ENCODE results near the gene ZNF217.
"Not testable (repeated sequence)": the region's sequence is repeated elsewhere in the genome, so short reads cannot be mapped to it uniquely, and the experiment has no call there.

ZNF217 gene

GRCh38 chr20:53581444-53582250, 12.0 kb downstream of the ZNF217 start:
- DNase-seq, result no peak

GRCh38 chr20:53580376-53581111, 13.1 kb downstream of the ZNF217 start:
- no peak for DNase-seq

GRCh38 chr20:53579581-53580375, 13.9 kb downstream of the ZNF217 start:
- DNase-seq, result no peak

GRCh38 chr20:53579266-53579580, 14.4 kb downstream of the ZNF217 start:
- no peak for DNase-seq

- DNase-seq, result peak; percentile 92
Observed at GRCh38 chr20:53578492-53579222, 15.0 kb downstream of the ZNF217 start.

GRCh38 chr20:53576586-53577318, 16.9 kb downstream of the ZNF217 start:
- no peak for DNase-seq

GRCh38 chr20:53576195-53576580, 17.5 kb downstream of the ZNF217 start:
- DNase-seq, result no peak

GRCh38 chr20:53575481-53576194, 18.0 kb downstream of the ZNF217 start:
- no peak for DNase-seq

- DNase-seq, result no peak
Observed at GRCh38 chr20:53574819-53575218, 18.8 kb downstream of the ZNF217 start.

GRCh38 chr20:53574259-53574789, 19.3 kb downstream of the ZNF217 start:
- no peak for DNase-seq

GRCh38 chr20:53571555-53572286, 21.9 kb downstream of the ZNF217 start:
- no peak for DNase-seq

GRCh38 chr20:53570446-53571276, 23.0 kb downstream of the ZNF217 start:
- DNase-seq, result no peak

GRCh38 chr20:53569606-53570307, 23.9 kb downstream of the ZNF217 start:
- DNase-seq, result no peak

- no peak for DNase-seq
Observed at GRCh38 chr20:53569005-53569404, 24.6 kb downstream of the ZNF217 start.

- DNase-seq, result no peak
Observed at GRCh38 chr20:53568351-53568750, 25.3 kb downstream of the ZNF217 start.

GRCh38 chr20:53567379-53567917, 26.2 kb downstream of the ZNF217 start:
- no peak for DNase-seq

GRCh38 chr20:53566623-53567022, 27.0 kb downstream of the ZNF217 start:
- not testable (repeated sequence) for DNase-seq

GRCh38 chr20:53565254-53565653, 28.4 kb downstream of the ZNF217 start:
- no peak for DNase-seq

All from NCI-H82 (cell line).